Osteoblast (primary cell): ENCODE measurements around the gene RUBCN. TPM values are rescaled to one million over a fixed set of nuclear protein-coding genes. Genes with fewer than 3 reads are reported as not detected.
"Not testable (repeated sequence)": the region's sequence is repeated elsewhere in the genome, so short reads cannot be mapped to it uniquely, and the experiment has no call there.

Source experiments
- DNase-seq: peaks from one replicate; pipeline ENCODE4 v3.0.0; 2011; ENCODE audit warnings: low spot score, mixed read lengths; ENCODE audit not compliant: insufficient read length; ENCODE audit errors: missing footprints
- H2AFZ ChIP-seq: 2 replicates; pipeline ENCODE4 v1.6.0; 2011; ENCODE audit warnings: mild to moderate bottlenecking, low read length
- H3K27ac ChIP-seq: 2 replicates; pipeline ENCODE4 v1.5.1; 2011; ENCODE audit warnings: mild to moderate bottlenecking, low read depth, low read length, moderate library complexity
- H3K27me3 ChIP-seq: 2 replicates; pipeline ENCODE4 v1.6.0; 2012; ENCODE audit warnings: mild to moderate bottlenecking, control low read depth, inconsistent platforms, low read length, moderate library complexity; ENCODE audit not compliant: insufficient read depth
- H3K36me3 ChIP-seq: 2 replicates; pipeline ENCODE4 v1.5.1; 2011; ENCODE audit warnings: mild to moderate bottlenecking, low read length, control low read depth, moderate library complexity; ENCODE audit not compliant: insufficient read depth
- H3K4me1 ChIP-seq: 2 replicates; pipeline ENCODE4 v1.5.1; 2011; ENCODE audit warnings: mild to moderate bottlenecking, low read length, control low read depth, moderate library complexity; ENCODE audit not compliant: insufficient read depth
- H3K4me2 ChIP-seq: 2 replicates; pipeline ENCODE4 v1.6.0; 2011; ENCODE audit warnings: mild to moderate bottlenecking, low read length; ENCODE audit not compliant: insufficient read depth
- H3K4me3 ChIP-seq: fragments of 200-600 bp; sonication (generic); 3 replicates; pipeline ENCODE4 v1.5.1; 2012; ENCODE audit warnings: mild to moderate bottlenecking, low read length, inconsistent platforms; ENCODE audit not compliant: insufficient read depth
- H3K79me2 ChIP-seq: 2 replicates; pipeline ENCODE4 v1.6.0; 2012; ENCODE audit warnings: mild to moderate bottlenecking, low read length, control low read depth, inconsistent platforms; ENCODE audit not compliant: insufficient read depth
- H3K9me3 ChIP-seq: 2 replicates; pipeline ENCODE4 v1.5.1; 2011; ENCODE audit warnings: low read depth, low read length, control low read depth
- H4K20me1 ChIP-seq: 2 replicates; pipeline ENCODE4 v1.6.0; 2012; ENCODE audit warnings: mild to moderate bottlenecking, low read length, control low read depth; ENCODE audit not compliant: insufficient read depth
- total RNA-seq: library from RNA; depleted of rRNA; stranded (reverse); fragments of >200 nt; gene quantifications from 2 replicates; pipeline ENCODE4 v1.2.3, GENCODE V29; 2012

The RUBCN gene
- total RNA-seq, 1 donor, result 23.2 TPM

DNA sequence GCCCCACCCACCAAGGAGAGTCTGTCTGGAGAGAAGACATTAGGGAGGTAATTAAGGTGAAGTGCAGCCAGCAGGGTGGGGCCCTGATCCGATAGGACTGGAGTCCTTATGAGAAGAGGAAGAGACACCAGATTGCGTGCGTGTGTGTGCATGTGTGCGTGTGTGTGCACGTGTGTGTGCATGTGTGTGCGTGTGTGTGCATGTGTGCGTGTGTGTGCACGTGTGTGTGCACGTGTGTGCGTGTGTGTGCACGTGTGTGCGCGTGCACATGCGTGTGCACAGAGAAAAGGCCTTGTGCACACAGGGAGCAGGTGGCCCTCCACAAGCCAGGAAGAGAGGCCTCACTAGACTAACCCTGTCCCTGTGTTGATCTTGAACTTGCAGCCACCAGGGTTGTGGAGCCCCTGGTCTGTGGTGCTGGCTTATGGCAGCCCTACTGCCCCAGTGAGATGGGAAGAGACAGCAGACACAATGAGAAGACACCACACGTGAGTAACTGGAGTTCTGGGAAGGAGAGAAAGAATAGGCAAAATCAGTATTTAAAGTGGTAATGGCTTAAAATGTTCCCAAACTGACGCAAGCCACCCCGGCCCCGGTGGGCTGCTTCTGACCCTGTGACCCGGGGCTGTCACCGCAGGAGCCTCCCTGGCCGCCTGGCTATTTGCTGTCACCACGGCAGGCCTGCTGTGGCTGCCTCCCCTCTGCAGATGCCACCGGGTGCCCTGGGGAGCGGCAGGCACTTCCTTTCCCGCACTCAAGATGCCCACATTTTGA, 73.2 kb downstream of the RUBCN start:
- not testable (repeated sequence) for H3K27ac ChIP-seq, H2AFZ ChIP-seq, H3K4me1 ChIP-seq, H4K20me1 ChIP-seq, H3K4me2 ChIP-seq, H3K27me3 ChIP-seq, H3K79me2 ChIP-seq, H3K9me3 ChIP-seq, H3K36me3 ChIP-seq, H3K4me3 ChIP-seq, DNase-seq

DNA sequence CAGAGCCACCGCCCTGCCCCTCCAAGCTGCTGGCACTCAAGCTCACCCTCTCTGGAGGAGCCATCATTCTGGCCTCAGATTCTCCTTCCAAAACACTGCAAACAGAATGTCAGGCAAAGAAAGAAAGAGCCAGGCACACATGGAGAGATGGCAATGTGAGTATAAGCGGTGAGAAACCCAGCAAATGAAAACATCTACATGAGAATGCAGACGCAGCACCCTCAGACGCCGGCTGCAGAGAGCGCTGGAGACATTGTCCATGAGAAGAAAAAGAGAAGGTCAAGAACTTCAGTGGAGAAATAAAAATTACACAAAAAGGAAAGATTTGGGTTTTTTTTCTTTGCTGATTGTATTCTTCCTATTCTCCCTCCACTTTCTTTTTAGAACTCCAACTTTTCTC, 74.4 kb downstream of the RUBCN start:
- H3K79me2 ChIP-seq, H3K27ac ChIP-seq, H3K36me3 ChIP-seq, H3K27me3 ChIP-seq, H3K4me1 ChIP-seq, H3K9me3 ChIP-seq, H2AFZ ChIP-seq, H3K4me2 ChIP-seq, H4K20me1 ChIP-seq, DNase-seq, H3K4me3 ChIP-seq: not testable (repeated sequence)

DNA sequence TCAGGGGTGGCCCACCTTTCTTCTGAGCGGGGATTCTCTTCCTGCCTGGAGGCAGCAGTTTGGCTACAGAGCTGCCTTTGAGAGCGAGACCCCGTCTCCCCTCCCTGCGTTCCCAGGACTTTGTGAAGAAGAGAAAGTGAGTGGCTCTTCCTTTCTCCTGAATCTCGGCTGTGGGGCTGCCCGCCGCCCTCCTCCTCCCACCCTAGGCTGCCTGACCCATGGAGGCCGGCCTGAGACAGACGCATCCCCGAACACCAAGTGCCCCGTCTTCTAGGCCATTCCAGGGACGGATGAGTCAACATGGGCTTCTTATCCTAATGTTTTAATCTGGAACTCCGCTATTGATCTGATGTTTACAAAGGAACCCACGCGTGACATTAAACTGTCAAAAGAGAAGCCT, 74.8 kb downstream of the RUBCN start:
- H3K4me2 ChIP-seq, H4K20me1 ChIP-seq, H3K27ac ChIP-seq, H3K79me2 ChIP-seq, H3K36me3 ChIP-seq, H3K4me3 ChIP-seq, H3K27me3 ChIP-seq, H3K9me3 ChIP-seq, DNase-seq, H3K4me1 ChIP-seq, H2AFZ ChIP-seq: not testable (repeated sequence)

DNA sequence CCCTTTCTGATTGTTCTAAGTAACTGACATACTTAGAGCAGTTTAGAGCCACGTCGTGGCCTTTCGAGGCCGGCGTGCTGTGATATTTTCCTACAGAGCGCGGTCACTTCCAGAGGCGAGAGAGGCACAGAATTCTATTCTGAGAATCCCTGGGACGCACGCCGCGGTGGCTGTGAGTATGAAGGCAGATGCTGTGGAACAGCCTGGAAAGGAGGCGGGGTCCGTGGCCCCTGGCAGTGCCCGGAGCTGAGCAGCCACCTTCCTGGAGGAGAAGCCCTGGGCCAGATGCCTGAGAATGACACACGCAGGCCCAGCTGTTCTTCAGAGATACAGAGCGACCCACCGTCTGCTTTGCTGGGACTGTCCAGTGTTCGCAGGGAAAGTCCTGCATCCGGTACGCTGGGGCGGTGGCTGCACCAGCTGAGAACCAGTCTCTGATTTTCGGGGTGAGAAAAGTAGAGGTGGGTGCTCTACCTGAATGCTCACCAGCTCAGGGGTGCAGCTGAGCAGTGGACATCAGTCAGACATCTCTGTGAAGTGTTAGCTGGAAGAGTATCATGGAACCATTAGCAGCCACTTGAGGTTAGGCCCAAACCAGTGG, 75.4 kb downstream of the RUBCN start:
- H3K36me3 ChIP-seq, H3K4me1 ChIP-seq, H4K20me1 ChIP-seq, H3K27me3 ChIP-seq, H3K9me3 ChIP-seq, H3K79me2 ChIP-seq, H2AFZ ChIP-seq, H3K4me3 ChIP-seq, H3K4me2 ChIP-seq, H3K27ac ChIP-seq, DNase-seq: not testable (repeated sequence)

DNA sequence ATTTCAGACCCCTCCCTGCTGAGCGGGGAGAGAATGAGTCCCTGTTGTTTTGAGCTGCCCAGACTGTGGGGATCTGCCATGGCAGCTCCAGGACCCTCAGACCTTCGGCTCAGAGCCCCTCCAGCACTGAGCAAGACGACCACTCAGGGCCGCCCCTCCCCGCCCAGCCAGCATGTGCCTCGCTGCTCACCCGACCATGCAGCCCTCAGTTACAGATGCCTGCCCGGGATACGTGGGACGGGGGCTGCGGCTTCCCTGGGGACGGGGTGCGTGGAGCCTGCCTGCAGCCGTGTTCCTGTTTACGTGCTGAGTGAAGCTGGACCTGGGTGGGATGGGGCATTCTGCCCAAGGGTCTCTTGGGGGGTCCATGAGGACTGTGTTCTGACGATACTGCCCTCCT, 77.0 kb downstream of the RUBCN start:
- H2AFZ ChIP-seq, H4K20me1 ChIP-seq, H3K9me3 ChIP-seq, H3K27me3 ChIP-seq, H3K4me1 ChIP-seq, H3K79me2 ChIP-seq, DNase-seq, H3K4me2 ChIP-seq, H3K36me3 ChIP-seq, H3K27ac ChIP-seq, H3K4me3 ChIP-seq: not testable (repeated sequence)

DNA sequence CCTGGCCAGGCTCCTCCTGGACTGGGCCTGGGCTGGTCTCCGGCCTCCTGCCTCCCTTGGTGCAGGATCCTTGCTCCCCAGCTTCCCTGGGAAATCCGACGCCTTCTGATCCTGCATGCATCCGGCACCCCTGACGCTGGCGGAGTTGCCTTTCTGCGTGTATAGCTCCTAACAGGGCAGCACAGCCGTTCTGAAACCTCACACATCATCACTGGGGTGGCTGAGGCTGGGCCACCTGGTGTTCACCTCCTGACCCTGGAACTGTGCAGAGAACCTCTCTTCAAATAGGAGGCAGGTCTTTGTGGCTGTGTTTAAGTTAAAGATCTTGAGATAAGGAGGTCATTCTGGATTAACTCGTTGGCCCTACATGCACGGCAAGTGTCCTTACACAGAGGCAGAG, 77.6 kb downstream of the RUBCN start:
- not testable (repeated sequence) for H2AFZ ChIP-seq, H3K4me3 ChIP-seq

DNA sequence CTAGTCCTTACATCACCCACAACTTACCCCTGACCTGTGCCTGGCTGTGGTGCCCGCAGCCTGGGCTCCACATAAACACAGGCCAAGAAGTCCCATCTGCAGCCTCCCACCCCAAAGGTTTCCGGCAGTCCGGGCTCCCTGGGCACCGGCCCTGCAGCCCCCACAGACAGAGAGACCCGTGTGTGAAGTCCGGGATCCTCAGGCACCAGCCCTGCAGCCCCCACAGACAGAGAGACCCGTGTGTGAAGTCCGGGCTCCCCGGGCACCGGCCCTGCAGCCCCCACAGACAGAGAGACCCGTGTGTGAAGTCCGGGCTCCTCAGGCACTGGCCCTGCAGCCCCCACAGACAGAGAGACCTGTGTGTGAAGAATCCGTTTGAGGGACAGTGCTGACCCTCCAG, 78.0 kb downstream of the RUBCN start:
- not testable (repeated sequence) for H4K20me1 ChIP-seq, H3K4me2 ChIP-seq, H3K9me3 ChIP-seq, H3K4me1 ChIP-seq, H3K27ac ChIP-seq, H3K36me3 ChIP-seq, H3K79me2 ChIP-seq, H3K4me3 ChIP-seq, H2AFZ ChIP-seq, H3K27me3 ChIP-seq
- peak; percentile 30 for DNase-seq

More for the DNA sequence above, 77.6 kb downstream of the RUBCN start:
- not testable (repeated sequence) for H3K79me2 ChIP-seq, H3K9me3 ChIP-seq, H3K27me3 ChIP-seq, H4K20me1 ChIP-seq, H3K36me3 ChIP-seq, DNase-seq, H3K4me1 ChIP-seq, H3K4me2 ChIP-seq, H3K27ac ChIP-seq

DNA sequence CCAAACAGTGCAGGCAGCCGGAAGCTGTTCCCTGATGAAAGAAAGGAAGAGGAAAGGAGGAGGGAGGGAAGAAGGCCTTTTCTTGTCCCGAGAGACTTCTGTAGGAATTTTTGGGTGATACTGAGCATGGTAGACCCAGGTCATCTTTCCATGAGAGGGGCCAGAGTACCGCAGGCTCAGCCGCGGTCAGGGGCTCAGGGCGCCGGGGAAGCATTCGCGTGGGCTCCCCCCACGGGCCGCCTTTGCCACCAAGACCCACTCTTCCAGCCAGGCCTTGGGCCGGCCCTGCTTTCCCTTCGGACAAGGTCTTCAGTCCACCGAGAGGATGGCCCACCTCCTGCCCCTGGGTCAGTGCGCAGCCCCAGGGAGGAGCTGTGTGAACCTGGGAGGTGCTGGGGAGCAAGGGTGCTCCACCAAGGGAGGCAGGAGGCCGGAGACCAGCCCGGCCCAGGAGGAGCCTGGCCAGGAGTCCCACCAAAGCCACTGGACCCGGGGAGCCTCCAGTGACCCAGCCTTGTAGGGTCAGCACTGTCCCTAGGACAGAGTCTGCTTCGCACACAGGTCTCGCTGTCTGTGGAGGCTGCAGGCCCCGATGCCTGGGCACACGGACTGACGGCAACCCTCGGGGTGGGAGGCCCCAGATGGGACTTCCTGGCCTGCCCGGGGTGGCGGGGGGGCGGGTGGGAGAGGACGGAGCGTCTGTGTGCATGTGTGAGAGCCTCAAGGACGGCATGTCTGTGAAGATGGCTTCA, 79.0 kb downstream of the RUBCN start:
- DNase-seq, H3K27ac ChIP-seq, H3K9me3 ChIP-seq, H3K4me2 ChIP-seq, H3K4me3 ChIP-seq, H3K4me1 ChIP-seq, H3K79me2 ChIP-seq, H4K20me1 ChIP-seq, H2AFZ ChIP-seq, H3K36me3 ChIP-seq, H3K27me3 ChIP-seq: not testable (repeated sequence)

DNA sequence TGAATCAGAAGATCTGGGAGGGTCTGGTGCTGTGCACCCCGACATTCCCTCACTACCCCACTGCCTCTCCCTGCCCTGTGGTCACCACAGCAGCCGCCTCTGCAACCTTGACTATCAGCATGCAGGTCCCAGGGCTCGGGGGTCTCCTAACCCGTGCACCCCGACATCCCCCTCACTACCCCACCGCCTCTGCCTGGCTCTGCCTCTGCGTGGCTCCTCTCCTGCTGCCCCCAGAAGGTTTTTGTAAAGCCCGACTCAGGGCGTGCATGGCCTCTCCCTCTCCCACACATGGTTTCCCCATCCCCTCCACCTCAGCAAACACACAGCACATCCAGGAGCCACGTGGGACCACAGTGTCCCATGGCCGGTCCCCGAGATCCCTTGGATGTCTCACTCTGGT, 79.7 kb downstream of the RUBCN start:
- not testable (repeated sequence) for H3K36me3 ChIP-seq, DNase-seq

More for the DNA sequence above, 79.7 kb downstream of the RUBCN start:
- not testable (repeated sequence) for H3K27ac ChIP-seq, H3K4me3 ChIP-seq, H3K4me1 ChIP-seq, H4K20me1 ChIP-seq, H3K9me3 ChIP-seq, H3K4me2 ChIP-seq, H3K79me2 ChIP-seq, H3K27me3 ChIP-seq, H2AFZ ChIP-seq
